Keratinocyte (primary cell): Measurements from ENCODE around the gene HOXA7. TPM values are rescaled to one million over a fixed set of nuclear protein-coding genes. Genes with fewer than 3 reads are reported as not detected.

Source experiments
- DNase-seq: peaks from one replicate; pipeline ENCODE4 v3.0.0-alpha.2; 2011; ENCODE audit warnings: low read depth, missing footprints, low spot score
- FAIRE-seq: peaks from 2 replicates; lab custom pipeline; 2011; peaks lifted over from hg19 to GRCh38; lab: Jason Lieb, UNC
- H2AFZ ChIP-seq: 2 replicates; pipeline ENCODE4 v1.6.0; 2012; ENCODE audit warnings: low read length, control low read depth, inconsistent platforms; ENCODE audit not compliant: control insufficient read depth
- H3K27ac ChIP-seq: 2 replicates; pipeline ENCODE4 v1.5.1; 2011; ENCODE audit warnings: low read length; ENCODE audit not compliant: control insufficient read depth, insufficient read depth
- H3K27me3 ChIP-seq: 3 replicates; pipeline ENCODE4 v1.6.0; 2011; ENCODE audit warnings: low read length; ENCODE audit not compliant: control insufficient read depth, insufficient read depth; ENCODE audit errors: extremely low read depth
- H3K36me3 ChIP-seq, 2 experiments: 2 replicates in 1 of 2; 3 replicates in 1 of 2; pipeline ENCODE4 v1.5.1; 2011; ENCODE audit warnings: low read length in 2 of 2, mild to moderate bottlenecking in 1 of 2; ENCODE audit not compliant: control insufficient read depth in 2 of 2, insufficient read depth in 2 of 2; ENCODE audit errors: extremely low read depth in 1 of 2
- H3K4me1 ChIP-seq: 3 replicates; pipeline ENCODE4 v1.5.1; 2011; ENCODE audit warnings: low read length; ENCODE audit not compliant: control insufficient read depth, insufficient read depth; ENCODE audit errors: extremely low read depth
- H3K4me2 ChIP-seq: 3 replicates; pipeline ENCODE4 v1.6.0; 2011; ENCODE audit warnings: low read depth, low read length; ENCODE audit not compliant: control insufficient read depth, insufficient read depth; ENCODE audit errors: extremely low read depth
- H3K4me3 ChIP-seq, 3 experiments: fragments of 200-600 bp in 1 of 3; sonication (generic) in 1 of 3; 2 replicates in 2 of 3; 3 replicates in 1 of 3; pipeline ENCODE4 v1.5.1; 2011 to 2016; ENCODE audit warnings: low read length in 3 of 3, mild to moderate bottlenecking in 3 of 3, control low read depth in 2 of 3, inconsistent platforms in 1 of 3, low read depth in 1 of 3, mixed read lengths in 1 of 3, mixed run types in 1 of 3, moderate library complexity in 1 of 3; ENCODE audit not compliant: control insufficient read depth in 2 of 3, insufficient read depth in 2 of 3; ENCODE audit errors: extremely low read depth in 1 of 3
- H3K79me2 ChIP-seq: 2 replicates; pipeline ENCODE4 v1.6.0; 2012; ENCODE audit warnings: low read length; ENCODE audit not compliant: control insufficient read depth, insufficient read depth
- H3K9ac ChIP-seq: 3 replicates; pipeline ENCODE4 v1.6.0; 2011; ENCODE audit warnings: low read length; ENCODE audit not compliant: control insufficient read depth, insufficient read depth; ENCODE audit errors: extremely low read depth
- H3K9me1 ChIP-seq: 3 replicates; pipeline ENCODE4 v1.6.0; 2011; ENCODE audit warnings: low read length; ENCODE audit not compliant: control insufficient read depth, insufficient read depth; ENCODE audit errors: extremely low read depth
- H3K9me3 ChIP-seq: 2 replicates; pipeline ENCODE4 v1.5.1; 2012; ENCODE audit warnings: low read depth, low read length; ENCODE audit not compliant: control insufficient read depth
- H4K20me1 ChIP-seq: 3 replicates; pipeline ENCODE4 v1.6.0; 2011; ENCODE audit warnings: low read length; ENCODE audit not compliant: control insufficient read depth, insufficient read depth; ENCODE audit errors: extremely low read depth
- EZH2 ChIP-seq: IDR thresholded peaks from one replicate; pipeline ENCODE4 v1.6.1; 2012; ENCODE audit warnings: inconsistent platforms, mild to moderate bottlenecking, low read length, moderate library complexity
- dilution Hi-C: fragments of 300-500 bp; cut with MboI; formaldehyde crosslinking; loops from one replicate; pipeline ENCODE4 v1.7.0; 2020; ENCODE audit warnings: low sequenced_read_pairs; ENCODE audit not compliant: extremely low pct_ligation_motif_present
- polyA plus RNA-seq, 5 experiments: library from polyadenylated mRNA; depleted of rRNA in 3 of 5; stranded (reverse) in 3 of 5; stranded (forward) in 1 of 5; unstranded in 1 of 5; fragments of >200 nt; gene quantifications; 1 replicate in 1 of 5; 2 replicates in 3 of 5; 3 replicates in 1 of 5; pipeline versions ENCODE4 v1.2.1 to v1.2.3, GENCODE V29; 2011 to 2012; ENCODE audit warnings: missing spikeins in 2 of 5, low read depth in 1 of 5, low replicate concordance in 1 of 5
- small RNA-seq, 3 experiments: library from RNA; depleted of rRNA; stranded (forward); fragments of <200 nt; gene quantifications; one replicate each; pipeline ENCODE3, GENCODE V24; 2012; ENCODE audit warnings: low read depth in 3 of 3, low replicate concordance in 1 of 3; ENCODE audit not compliant: insufficient read length in 3 of 3
- TF ChIP-seq, protein P1 (sequence below), 3 experiments: IDR thresholded peaks in 1 of 3; conservative IDR thresholded peaks in 1 of 3; optimal IDR thresholded peaks in 1 of 3; 2 replicates in 2 of 3; 3 replicates in 1 of 3; pipeline versions ENCODE3 to v1.5.1; 2011; ENCODE audit warnings: low read length in 3 of 3, mild to moderate bottlenecking in 3 of 3, moderate library complexity in 2 of 3, control low read depth in 1 of 3, inconsistent platforms in 1 of 3; ENCODE audit not compliant: insufficient read depth in 2 of 3; ENCODE audit errors: extremely low read depth in 1 of 3

HOXA7 gene
- polyA plus RNA-seq, 1 donor (not counting 4 experiments of a cell fraction or from before 2014, with no cell fraction given): 8.1 TPM

DNA sequence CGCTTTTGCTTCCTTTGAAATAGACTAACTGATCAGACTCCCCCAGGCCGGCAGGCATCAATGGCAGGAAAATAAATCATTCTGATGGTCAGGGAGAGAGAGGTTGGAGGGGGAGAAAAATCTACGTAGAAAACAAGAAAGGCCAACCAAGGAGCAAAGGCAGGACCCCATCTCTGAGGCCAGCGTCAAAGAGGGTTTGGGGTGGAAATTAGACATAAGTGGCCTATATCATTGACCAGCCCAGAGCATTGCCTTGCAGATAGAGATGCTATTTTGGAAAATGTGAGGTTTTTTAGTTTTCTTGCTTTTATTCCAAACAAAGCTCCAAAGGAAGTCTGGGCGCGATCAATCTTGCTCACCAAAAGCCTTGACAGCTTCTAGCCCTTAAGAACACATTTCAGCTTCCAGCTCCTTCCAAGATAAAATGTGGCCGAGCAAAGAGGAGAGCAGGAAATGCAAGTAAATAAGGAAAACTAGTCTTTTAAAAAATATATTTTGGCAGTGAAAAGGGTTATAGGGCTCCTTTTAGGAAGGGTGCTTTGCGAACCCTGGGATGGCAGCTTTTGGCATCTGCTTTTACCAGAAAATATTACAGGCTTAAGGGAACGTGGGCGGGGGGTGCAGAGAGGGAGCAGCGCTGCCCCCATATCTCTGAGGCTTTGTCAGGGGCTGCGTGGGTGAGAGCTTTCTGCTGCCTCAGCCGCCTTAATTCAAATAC lies 52.0 kb downstream of the HOXA7 start:
- no peak for TF ChIP-seq EZH2
- TF ChIP-seq, protein P1, sequence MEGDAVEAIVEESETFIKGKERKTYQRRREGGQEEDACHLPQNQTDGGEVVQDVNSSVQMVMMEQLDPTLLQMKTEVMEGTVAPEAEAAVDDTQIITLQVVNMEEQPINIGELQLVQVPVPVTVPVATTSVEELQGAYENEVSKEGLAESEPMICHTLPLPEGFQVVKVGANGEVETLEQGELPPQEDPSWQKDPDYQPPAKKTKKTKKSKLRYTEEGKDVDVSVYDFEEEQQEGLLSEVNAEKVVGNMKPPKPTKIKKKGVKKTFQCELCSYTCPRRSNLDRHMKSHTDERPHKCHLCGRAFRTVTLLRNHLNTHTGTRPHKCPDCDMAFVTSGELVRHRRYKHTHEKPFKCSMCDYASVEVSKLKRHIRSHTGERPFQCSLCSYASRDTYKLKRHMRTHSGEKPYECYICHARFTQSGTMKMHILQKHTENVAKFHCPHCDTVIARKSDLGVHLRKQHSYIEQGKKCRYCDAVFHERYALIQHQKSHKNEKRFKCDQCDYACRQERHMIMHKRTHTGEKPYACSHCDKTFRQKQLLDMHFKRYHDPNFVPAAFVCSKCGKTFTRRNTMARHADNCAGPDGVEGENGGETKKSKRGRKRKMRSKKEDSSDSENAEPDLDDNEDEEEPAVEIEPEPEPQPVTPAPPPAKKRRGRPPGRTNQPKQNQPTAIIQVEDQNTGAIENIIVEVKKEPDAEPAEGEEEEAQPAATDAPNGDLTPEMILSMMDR (optimal IDR thresholded peaks at IDR 0.05 in 1 of 3, IDR thresholded peaks at IDR 0.05 in 1 of 3, conservative IDR thresholded peaks at IDR 0.05 in 1 of 3; ENCODE audit: extremely low read depth in 1 of 3, insufficient read depth in 2 of 3, low read length in 3 of 3): no peak
- Histone ChIP-seq H3K9ac (no peak overlapping the region), H3K4me2 (peak overlapping the region; percentile 97), H3K27ac (peak overlapping the region; percentile 19), H3K4me3 (no peak overlapping the region), H3K36me3 (peaks cover 0 to 12% of the 10 kb centered on the region in 2 experiments), H4K20me1 (no peaks in the 10 kb centered on the region), H3K4me1 (peaks cover 44% of the 10 kb centered on the region), H3K9me3 (no peaks in the 10 kb centered on the region), H3K9me1 (no peaks in the 10 kb centered on the region), H3K27me3 (no peaks in the 10 kb centered on the region), H2AFZ (no peak overlapping the region), H3K79me2 (peaks cover 33% of the 10 kb centered on the region)
- no peak for DNase-seq
- no peak for FAIRE-seq
- dilution Hi-C loops: no loop called here

Small RNA genes within 50 kb of the gene (small RNA-seq; reads per million reads assigned to genes)
- gene AC004080.5 (0 reads per million in 3 experiments), gene RF02140 (0 reads per million in 3 experiments), gene RF02141 (0 reads per million in 3 experiments)

Other genes with a start within 250 kb of the HOXA7 start
- 5.2 to 12.5 TPM (median 11.9 TPM) in 3 replicates for gene HOXA1, start 60.7 kb downstream of the HOXA7 start, polyA plus RNA-seq
- gene HOXA2, start 54.0 kb downstream of the HOXA7 start, polyA plus RNA-seq: 0.22 to 1.1 TPM (median 0.71 TPM) in 3 replicates
- gene HOXA4, start 25.9 kb downstream of the HOXA7 start, polyA plus RNA-seq: 0.40 to 1.8 TPM (median 1.5 TPM) in 3 replicates
- 3.3 to 7.1 TPM (median 4.5 TPM) in 3 replicates for gene HOXA5, start 13.0 kb downstream of the HOXA7 start, polyA plus RNA-seq
- 0.52 to 0.72 TPM (median 0.54 TPM) in 3 replicates for gene HOXA6, start 8.9 kb downstream of the HOXA7 start, polyA plus RNA-seq
- gene HOXA3, start 4.1 kb downstream of the HOXA7 start, polyA plus RNA-seq: 0.17 to 0.84 TPM (median 0.58 TPM) in 3 replicates
- 9.0 to 40.5 TPM (median 28.1 TPM) in 3 replicates for gene HOXA9, start 8.9 kb upstream of the HOXA7 start, polyA plus RNA-seq
- 1.6 to 4.5 TPM (median 2.4 TPM) in 3 replicates for gene HOXA10, start 17.6 kb upstream of the HOXA7 start, polyA plus RNA-seq
- 0.07 to 0.18 TPM (median 0.14 TPM) in 3 replicates for gene HOXA11, start 28.6 kb upstream of the HOXA7 start, polyA plus RNA-seq
- gene HOXA13, start 43.4 kb upstream of the HOXA7 start, polyA plus RNA-seq: not detected in 3 replicates
- not detected in 3 replicates for gene EVX1, start 86.1 kb upstream of the HOXA7 start, polyA plus RNA-seq